Activated CD8-positive, alpha-beta memory T cell treated with anti-CD3 and anti-CD28 coated beads for 4 hours (primary cell): ENCODE results near the gene DAP.
"Not testable (repeated sequence)": the region's sequence is repeated elsewhere in the genome, so short reads cannot be mapped to it uniquely, and the experiment has no call there.

Source experiments
- DNase-seq, 2 donors: peaks; one replicate each; pipeline ENCODE4 v3.0.0-alpha.2; 2020; ENCODE audit warnings: low read depth in 2 of 2

DAP gene

DNA sequence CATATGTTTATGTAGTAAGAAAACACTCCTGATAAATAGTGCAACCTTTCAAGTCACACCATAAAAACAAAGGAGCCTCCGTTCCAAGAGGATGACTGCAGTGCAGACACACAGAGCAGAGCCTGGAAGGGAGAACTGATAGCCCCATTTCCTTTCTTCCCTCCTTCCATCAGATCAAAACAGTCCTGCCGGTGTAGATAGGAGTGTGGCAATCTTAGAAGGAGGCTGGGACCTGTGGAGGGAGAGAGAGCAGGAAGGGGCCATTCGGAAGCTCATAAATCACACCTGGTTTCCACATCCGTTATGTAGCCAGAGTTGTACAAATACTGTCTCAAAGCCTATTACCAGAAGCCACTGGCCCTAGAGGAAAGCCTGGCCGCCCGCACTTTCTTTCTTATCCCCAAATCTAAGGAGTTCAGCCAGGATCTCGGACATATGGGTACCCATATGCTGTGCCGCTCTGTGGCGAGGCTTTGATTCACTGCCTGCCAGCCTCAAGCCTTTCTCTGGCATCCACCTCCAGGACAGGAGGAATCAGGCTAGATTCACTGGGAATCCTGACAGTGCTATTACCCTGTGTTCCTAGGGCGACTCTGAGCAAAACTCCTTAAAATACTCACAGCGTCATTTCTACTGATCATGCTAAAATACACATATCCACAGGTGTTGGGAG, 26.9 kb downstream of the DAP start:
- no peak for DNase-seq

- DNase-seq, result no peak
These were observed 27.6 kb downstream of the DAP start for GRCh38 chr5:10733426-10733825.

DNA sequence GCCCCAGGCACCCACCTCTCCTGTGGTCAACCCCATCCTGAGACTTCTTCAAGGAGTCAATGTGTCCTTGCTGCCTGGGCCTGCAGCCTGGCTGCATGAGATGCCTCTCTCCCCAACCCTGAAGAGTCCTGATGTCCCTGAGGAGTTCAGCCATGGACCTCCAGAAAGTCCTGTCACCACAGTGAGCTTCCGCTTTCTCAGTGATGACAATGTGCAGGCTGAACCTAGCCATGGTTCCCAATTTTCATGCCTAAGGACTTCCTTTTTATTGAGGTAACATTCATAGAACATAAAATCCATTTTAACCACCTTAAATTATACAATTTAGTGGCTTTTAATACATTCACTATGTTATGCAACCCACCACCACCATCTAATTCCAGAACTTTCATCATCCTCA, 29.1 kb downstream of the DAP start:
- DNase-seq, result no peak

DNA sequence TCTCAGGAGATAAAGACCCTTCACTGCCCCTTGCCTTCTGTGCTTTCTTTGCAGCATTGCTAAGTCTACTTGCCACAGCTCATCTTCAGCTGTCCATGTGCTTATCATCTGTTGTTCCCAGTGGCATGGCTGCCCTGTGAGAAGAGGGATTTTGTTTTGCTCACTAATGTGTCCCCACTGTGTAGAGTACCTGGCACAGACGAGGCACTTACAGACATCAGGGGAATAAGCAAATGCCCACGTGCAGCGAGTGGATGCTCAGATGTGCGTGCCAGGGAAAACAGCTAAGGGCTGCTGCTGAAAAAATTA, 31.0 kb downstream of the DAP start:
- DNase-seq, result no peak

DNA sequence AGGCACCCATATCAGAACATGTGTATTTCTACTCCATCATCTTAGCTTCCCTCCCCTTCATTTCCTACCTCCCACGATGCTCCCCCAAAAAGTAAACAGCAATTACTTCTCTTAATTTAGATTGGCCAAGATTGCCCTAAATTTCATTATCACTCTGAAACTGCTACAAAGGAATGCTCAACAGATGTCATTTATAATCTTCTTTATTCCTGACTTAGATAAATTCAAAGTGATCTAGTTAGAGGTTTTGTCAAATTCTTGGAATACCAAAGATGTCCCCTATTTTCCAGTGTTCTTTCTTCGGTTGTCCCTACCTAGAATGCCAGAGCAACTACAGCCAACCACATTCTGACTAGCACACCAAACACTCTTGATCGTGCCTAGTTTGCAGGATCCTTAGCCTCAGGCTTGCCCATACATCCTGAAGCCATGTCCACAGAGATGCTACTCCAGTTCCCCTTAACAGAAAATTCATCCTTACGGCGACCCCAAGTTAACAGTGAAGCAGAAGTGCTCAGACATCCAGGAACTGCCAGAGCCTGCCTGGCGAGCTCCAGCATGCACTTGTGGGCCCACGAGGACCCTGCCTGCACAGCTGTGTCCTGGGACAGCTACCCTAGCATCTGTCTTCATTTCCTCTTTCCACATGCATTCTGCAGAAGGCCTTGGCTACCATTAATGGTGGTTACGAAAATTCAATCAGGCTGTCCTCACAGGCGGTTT, 31.6 kb downstream of the DAP start:
- DNase-seq, result no peak

- DNase-seq, result no peak
These were observed 32.4 kb downstream of the DAP start for GRCh38 chr5:10728679-10729078.

- no peak for DNase-seq
These were observed 33.2 kb downstream of the DAP start for GRCh38 chr5:10727861-10728260.

GRCh38 chr5:10726913-10727517, 34.0 kb downstream of the DAP start:
- no peak for DNase-seq

DNA sequence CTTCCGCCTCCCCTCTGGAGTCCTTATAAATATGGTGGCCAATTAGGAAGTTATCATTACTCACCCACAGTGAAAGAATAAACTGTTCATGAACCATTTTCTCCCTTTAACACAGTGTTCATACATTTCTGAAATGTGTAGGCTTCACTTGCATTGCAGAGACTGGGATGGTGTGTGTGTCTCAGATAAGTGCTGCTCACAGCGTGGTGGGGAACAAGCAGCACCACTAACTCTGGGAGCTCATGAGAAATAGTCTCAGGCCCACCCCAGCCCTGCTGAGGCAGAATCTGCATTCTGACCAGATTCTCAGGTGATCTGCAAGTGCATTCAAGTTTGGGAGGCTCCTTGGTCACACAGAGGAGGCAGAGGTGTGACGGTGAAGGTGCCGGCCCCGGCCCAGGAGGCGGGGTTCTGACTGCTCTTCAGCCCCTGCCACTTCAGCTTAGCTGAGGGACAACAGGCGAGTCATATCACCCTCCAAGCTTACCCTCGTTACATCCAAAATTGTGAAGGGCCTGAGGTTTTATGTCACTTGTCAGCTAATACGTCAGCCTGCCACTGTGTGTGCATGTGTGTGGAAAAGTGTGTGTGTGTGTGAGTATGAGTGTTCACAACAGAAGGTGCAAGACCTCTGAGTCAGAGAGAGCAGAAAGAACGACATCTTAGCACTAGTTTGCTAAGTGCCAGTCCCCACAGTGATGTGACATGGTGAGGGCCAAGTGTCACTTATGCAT, 34.7 kb downstream of the DAP start:
- no peak for DNase-seq

DNA sequence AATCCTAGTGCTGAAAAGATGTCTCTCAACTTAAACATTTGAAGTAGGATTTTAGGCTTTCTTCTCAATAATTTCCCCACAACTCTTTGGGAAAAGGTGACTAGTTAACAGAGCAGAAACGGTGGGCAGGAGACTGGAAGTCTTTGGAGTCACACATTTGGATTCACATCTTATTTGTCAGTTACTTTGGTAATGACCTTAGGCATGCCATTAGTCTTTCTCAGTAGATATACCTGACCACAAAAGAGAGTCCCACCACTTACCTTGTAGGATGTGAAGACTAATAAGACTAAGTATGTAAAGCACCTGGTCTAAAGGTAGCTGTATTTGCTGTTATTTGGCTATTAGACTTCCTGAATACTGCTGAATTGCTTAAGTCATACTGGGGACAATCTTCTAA, 35.4 kb downstream of the DAP start:
- DNase-seq, result no peak

GRCh38 chr5:10724781-10725507, 36.1 kb downstream of the DAP start:
- DNase-seq, result no peak

DNA sequence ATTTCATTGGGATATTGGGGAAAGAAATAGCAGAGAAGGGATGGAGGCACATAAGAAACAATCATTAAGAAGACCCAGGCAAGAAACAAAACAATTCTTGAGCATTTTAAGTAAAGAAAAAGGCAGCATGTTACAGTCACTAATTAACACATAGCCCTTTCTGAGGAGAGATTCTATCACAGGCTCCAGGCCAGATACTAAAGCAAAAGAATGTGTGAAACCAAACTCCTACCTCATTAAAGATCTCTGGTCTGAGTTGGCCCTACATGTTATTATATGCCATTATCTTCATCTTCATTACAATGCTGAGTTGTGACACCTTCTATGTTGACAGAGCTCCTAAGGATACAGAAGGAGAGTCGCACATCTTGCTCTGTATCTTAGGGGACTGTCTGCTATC, 37.5 kb downstream of the DAP start:
- DNase-seq, result no peak

DNA sequence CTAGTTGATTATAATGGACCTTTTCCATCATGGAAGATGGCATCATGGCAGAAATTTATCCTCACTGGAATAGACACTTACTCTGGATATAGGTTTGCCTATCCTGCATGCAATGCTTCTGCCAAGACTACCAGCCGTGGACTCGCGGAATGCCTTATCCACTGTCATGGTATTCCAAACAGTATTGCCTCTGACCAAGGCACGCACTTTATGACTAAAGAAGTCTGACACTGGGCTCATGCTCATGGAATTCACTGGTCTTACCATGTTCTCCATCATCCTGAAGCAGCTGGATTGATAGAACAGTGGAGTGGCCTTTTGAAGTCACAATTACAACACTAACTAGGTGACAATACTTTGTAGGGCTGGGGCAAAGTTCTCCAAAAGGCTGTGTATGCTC, 40.3 kb downstream of the DAP start:
- not testable (repeated sequence) for DNase-seq

- no peak for DNase-seq
These were observed 41.1 kb downstream of the DAP start for GRCh38 chr5:10719965-10720364.

- DNase-seq, result not testable (repeated sequence)
These were observed 42.4 kb downstream of the DAP start for GRCh38 chr5:10718617-10719016.

GRCh38 chr5:10716825-10717224, 44.2 kb downstream of the DAP start:
- DNase-seq, result not testable (repeated sequence)

GRCh38 chr5:10715605-10716290, 45.3 kb downstream of the DAP start:
- no peak for DNase-seq

DNA sequence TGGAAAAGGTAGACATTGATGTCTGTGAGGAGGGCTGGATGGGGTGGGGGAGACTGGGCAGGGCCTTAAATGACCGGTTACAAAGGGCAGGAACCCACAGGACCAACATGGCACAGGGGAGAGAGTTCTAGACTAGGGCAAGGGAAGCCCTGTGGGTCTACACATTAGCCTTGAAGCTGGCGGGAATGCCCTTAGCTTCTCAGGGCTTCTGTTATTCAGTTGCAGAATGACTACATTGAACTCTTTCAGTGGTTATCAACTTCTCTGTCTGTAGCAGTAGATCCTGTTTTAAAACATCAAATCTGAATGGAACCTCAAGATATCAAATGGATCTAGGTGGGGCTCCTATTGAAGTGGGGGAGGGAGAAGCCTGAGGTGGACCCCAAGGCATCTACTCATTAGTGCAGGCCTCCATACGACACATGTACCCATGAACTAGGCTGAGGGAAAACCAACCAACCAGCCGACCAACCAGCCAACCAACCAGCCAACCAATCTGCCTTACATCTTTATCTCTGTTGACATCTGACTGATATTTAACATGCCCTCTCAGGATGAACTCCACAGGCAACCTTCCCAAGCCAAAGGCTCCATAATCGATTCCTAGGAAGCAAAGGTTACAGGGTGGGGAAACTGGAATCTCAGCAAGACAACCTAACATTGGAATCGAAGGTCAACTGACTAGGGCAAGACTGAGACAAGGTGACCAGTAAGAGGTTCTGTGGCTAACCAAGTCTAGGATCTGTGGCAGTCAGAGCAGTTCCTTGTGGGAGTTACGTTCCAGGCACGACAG, 48.3 kb downstream of the DAP start:
- DNase-seq, result no peak

GRCh38 chr5:10711562-10711961, 49.5 kb downstream of the DAP start:
- no peak for DNase-seq

DNA sequence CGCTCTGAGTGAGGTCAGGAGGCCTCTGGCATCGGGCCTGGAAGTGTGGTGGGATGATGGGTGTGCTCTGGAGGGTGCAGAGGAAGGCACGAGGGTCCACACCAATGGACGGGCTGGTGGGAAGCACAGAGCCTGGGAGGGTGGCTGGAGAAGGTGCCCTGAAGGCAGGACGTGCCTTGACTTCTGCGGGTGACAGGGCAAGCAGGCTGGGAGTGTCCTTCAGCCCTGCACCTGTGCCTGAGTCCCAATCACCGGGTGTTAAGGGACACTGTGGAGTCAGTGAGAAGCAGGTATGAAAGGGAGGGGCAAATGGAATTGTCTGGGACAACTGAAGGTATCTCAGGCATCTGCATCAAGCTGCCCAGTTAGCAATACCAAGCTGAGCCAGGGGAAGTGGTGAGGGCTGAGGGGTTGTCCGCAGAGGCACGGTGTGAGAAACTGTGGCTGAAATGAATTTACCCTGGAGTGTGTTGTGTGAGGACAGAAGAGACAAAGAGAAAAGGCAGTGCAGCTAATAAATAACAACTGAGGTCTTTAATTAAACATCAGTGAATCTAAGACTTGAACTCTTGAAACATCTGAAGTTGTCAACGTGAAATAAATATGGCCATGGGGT, 50.4 kb downstream of the DAP start:
- DNase-seq, result no peak
